GM19397 (cell line): ENCODE results near the gene BHMT2.

Experiments used
- ATAC-seq: cut with Tn5 transposase; IDR thresholded peaks from one replicate; pipeline ENCODE4 v1.9.1; 2021; ENCODE audit warnings: mild to moderate bottlenecking, moderate library complexity; ENCODE audit not compliant: unreplicated experiment

The BHMT2 gene, protein sequence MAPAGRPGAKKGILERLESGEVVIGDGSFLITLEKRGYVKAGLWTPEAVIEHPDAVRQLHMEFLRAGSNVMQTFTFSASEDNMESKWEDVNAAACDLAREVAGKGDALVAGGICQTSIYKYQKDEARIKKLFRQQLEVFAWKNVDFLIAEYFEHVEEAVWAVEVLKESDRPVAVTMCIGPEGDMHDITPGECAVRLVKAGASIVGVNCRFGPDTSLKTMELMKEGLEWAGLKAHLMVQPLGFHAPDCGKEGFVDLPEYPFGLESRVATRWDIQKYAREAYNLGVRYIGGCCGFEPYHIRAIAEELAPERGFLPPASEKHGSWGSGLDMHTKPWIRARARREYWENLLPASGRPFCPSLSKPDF

DNA sequence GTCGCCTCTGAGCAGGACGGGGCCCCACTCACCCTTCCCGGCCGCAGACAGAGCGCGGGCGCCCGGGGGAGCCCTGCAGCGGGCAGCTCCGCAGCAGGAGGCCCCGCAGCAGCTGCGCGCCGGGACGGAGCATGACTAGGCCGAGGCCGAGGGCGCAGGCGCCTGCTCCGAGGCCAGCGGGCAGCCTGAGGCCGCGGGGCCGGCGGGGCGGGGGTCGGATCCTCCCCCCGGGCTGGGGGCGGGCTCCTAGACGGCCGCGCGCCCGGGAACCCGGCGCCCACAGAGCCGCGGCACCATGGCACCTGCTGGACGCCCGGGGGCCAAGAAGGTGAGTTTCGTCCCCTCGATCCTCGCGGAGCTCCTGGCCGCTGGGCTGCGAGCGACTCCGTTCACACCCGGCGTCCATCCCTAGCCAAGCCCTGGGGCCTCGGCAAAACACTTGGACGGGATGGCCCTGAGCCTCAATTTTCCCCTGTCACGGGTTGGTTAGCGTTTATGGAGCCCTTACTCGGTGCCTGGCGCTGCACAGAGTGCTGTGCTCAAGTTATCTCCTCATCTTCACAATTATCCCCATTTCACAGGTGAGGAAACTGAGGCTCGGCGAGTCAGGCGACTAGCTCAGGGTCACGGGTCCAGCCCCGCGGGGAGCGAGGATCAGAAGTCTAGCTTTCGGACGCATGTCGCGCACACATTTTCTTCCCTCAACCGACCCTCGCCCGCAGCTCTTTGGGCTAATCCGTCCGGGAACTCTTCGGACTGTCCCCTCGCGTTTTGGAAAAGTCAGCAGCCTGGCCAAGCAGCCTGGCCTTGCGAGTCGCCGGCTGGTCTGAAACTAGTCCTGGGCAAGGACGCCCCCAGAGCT, at the start of gene BHMT2, which contains the start of gene DMGDH:
Gene BHMT2, plus strand, starts transcription at position 280 of the 862 bp plus-strand sequence. Its CDS starts 16 bp downstream, at position 296.
Gene DMGDH, minus strand, starts transcription at position 187 of the 862 bp plus-strand sequence. Its CDS starts 54 bp downstream, at position 133.
- ATAC-seq: no peak

GRCh38 chr5:79020861-79021561, 48.6 kb upstream of the BHMT2 start:
- ATAC-seq: no peak

- ATAC-seq: no peak
These were observed 47.8 kb upstream of the BHMT2 start for GRCh38 chr5:79021753-79022152.

GRCh38 chr5:79022771-79023170, 46.8 kb upstream of the BHMT2 start:
- no peak for ATAC-seq

DNA sequence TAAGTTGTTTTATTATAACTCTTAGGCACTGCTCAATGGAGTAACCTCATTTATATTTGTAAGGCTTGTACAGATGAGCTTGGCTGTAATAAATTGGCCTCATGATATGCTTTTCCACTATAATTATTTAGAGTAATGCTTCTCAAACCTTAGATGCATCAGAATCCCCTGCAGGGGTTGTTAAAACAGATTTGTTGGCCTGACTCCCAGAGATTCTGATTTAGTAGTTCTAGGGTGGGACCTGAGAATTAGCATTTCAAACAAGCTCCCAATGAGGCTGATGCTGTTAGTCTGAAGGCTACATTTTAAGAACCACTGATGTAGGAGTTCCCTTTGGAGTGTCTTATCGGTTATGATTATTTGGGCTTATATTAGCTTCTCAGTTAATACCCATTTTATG, 46.2 kb upstream of the BHMT2 start:
- ATAC-seq: no peak

DNA sequence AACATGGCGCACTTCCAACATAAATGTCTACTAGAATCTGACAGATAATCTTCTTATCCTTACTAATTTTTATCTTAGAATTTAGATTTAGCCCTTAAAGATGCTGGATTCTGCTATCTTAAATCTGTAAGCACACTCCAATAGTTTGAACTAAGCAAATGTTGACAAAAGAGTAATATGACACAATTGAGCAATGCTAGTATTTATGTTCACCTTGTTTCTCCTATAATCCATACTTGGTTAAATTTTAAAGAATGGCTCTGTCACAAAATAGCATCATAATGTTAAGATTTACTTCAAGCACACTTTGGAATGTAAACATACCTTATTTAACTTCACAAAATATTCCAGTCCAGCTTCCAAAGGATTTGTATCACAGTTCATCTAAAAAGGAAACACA, 45.6 kb upstream of the BHMT2 start:
- no peak for ATAC-seq

DNA sequence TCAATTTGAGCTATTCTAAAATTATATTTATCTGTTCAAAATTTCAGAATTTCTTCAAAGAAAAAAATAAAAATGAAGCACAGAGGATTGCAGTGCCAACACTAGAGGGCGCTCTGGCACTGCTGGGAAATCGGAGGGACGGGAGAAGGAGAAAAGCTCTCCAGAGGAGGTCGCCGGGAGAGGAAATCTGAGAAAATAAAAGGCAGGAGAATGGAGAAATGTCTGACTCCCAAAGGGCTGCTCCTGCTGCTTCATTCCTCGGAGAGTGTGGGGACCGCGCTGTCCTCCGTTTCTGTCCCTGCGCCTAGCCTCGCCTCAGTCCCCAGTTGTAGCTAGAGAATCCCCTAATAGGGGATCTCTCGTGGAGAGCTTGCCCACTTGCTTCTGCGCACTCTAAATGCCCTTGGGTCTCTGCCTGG, 44.5 kb upstream of the BHMT2 start:
- no peak for ATAC-seq

GRCh38 chr5:79030663-79031484, 38.7 kb upstream of the BHMT2 start:
- ATAC-seq: no peak

DNA sequence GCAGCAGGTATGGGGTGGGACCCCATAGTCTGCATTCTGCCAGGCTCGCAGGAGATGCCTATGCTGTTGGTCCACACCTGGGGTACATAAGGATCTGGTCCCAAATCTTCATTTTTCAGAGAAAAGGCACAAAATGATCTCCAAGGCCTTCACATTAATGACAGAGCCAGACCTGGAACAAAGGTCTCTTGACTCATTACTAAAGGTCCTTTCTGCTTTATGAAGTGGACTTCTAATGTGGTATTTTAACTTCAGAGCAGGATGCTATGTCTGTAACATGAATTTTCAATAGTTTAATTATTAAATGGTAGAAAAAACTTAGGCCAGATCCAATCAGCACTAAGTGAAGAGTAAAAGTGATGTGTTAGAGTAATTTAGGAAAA, 38.1 kb upstream of the BHMT2 start:
- ATAC-seq: no peak

- no peak for ATAC-seq
These were observed 37.4 kb upstream of the BHMT2 start for GRCh38 chr5:79032031-79032695.

DNA sequence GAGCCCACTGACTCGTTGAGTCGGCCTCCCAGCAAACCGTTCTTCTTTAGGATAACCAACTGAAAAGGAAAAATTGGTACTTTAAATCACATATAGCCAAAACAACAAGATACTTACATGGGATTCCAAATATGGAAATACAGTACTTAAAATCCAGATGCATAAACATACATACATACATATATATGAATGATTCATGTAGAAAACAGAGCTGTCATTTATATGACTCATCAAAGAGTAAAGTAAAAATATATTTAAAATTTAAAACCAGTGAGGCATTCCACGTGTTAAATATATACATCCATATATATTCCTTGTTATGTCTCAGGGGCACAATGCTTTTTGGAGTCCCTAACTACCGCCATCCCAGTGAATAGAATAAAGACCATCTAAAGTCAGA, 36.8 kb upstream of the BHMT2 start:
- ATAC-seq: no peak

GRCh38 chr5:79035237-79035636, 34.3 kb upstream of the BHMT2 start:
- ATAC-seq: no peak

GRCh38 chr5:79036769-79037168, 32.8 kb upstream of the BHMT2 start:
- ATAC-seq: no peak

DNA sequence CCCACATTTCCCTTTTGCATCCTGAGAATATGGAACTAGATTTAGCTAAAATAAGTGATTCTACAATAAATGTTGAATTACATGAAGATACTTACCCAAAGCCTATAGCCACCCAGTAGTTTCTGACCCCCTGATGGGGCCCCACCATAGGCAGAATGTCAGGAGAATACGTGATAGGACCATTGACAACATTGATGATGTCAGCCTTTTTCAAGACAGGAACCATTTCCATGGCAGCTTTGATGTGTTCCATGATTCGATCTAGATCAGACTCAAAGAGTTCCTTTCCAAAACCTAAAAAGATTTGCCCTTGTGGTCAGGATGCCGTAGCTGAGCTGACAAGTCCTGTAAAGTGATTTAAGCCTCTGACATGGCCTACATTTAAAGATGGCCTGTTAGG, 27.4 kb upstream of the BHMT2 start:
- ATAC-seq: no peak

DNA sequence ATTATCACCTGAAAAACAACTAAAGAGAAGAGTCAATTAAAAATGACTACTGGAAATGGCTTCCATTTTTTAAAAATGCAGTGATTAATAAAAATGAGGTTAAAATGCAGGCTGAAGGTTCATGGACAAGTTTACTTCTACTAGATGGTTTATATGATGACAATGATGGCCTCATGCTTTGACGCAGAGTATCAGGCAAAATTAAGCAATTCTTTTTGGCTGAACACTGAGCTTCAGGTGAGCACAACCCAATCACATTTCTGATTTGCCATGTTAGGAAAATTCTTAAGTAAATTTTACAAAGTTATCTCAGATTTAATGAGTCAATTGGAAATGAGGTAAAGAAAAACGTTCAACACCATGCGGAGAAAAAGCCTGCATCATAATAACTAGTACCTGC, 22.4 kb upstream of the BHMT2 start:
- no peak for ATAC-seq

GRCh38 chr5:79048437-79048836, 21.1 kb upstream of the BHMT2 start:
- no peak for ATAC-seq

GRCh38 chr5:79050498-79050897, 19.1 kb upstream of the BHMT2 start:
- ATAC-seq: no peak

DNA sequence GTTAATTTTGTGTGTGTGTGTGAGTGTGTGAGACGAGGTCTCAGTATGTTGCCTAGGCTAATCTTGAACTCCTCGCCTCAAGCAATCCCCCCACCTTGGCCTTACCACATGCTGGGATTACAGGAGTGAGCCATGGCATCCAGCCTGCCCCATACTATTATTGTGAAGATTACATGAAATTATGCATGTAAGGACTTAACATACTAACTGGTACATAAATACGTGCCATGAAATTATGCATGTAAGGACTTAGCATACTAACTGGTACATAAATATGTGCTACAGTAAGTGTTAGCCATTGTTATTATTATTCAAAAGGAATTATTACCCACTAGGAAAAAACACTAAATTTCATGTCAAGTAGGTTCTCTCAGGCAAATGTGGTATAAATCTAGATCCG, 16.2 kb upstream of the BHMT2 start:
- no peak for ATAC-seq

- ATAC-seq: no peak
These were observed 14.6 kb upstream of the BHMT2 start for GRCh38 chr5:79055017-79055416.

GRCh38 chr5:79056847-79057246, 12.7 kb upstream of the BHMT2 start:
- no peak for ATAC-seq
